ENCODE results near the gene P3H2. TPM values are rescaled to one million over a fixed set of nuclear protein-coding genes. Genes with fewer than 3 reads are reported as not detected.

Gene P3H2
- total RNA-seq, 4 donors from 2014 or later: 0.70 to 23.1 (median 7.5) TPM

GRCh38 chr3:190117981-190118380 lies 2.7 kb downstream of the P3H2 start:
- Histone ChIP-seq H3K4me3 (no peak overlapping the region), H3K4me1 (peaks cover 0 to 9% (median 0%) of the 10 kb centered on the region in 4 donors), H3K27ac (no peak overlapping the region)

GRCh38 chr3:190116551-190117067 lies 4.1 kb downstream of the P3H2 start:
- TF ChIP-seq CTCF (IDR thresholded peaks at IDR 0.05): no peak
- TF ChIP-seq POLR2A (IDR thresholded peaks at IDR 0.05): no peak
- H3K4me1 ChIP-seq: peaks cover 0 to 9% (median 0%) of the 10 kb centered on the region in 4 donors
- no peak overlapping the region for H3K27ac ChIP-seq

More at GRCh38 chr3:190117981-190118380, 2.7 kb downstream of the P3H2 start:
- no peak for TF ChIP-seq CTCF (IDR thresholded peaks at IDR 0.05)
- TF ChIP-seq POLR2A (IDR thresholded peaks at IDR 0.05): no peak
- no peak for DNase-seq
- H3K27me3 ChIP-seq: no peaks in the 10 kb centered on the region
- no peaks in the 10 kb centered on the region for H3K36me3 ChIP-seq
- H3K9me3 ChIP-seq: no peaks in the 10 kb centered on the region

DNA sequence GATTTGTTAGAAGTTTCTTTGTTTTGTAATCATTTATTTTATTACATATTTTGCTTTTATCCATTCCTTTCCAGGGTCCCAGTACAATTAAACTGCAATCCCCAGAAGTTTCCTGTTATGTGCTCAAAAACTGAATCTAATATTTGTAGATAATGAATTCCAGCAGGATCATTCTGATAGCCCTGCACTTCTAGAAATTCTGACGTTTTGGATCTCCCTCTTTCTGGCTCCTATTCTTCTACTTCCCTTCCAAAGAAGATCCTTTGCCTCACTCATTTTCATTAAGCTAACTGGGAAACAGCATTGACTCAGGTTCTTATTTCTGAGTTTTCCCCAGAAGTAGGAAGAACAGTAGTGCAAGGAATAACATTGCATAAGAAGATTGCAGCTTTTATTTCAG lies 9.9 kb downstream of the P3H2 start:
- TF ChIP-seq CTCF (IDR thresholded peaks at IDR 0.05) (no peak), POLR2A (IDR thresholded peaks at IDR 0.05) (no peak)
- H3K4me3 ChIP-seq: no peak overlapping the region
- no peaks in the 10 kb centered on the region for H3K36me3 ChIP-seq
- no peak overlapping the region for H3K27ac ChIP-seq
- H3K27me3 ChIP-seq: no peaks in the 10 kb centered on the region
- no peaks in the 10 kb centered on the region for H3K4me1 ChIP-seq
- no peaks in the 10 kb centered on the region for H3K9me3 ChIP-seq
- DNase-seq: no peak

More at GRCh38 chr3:190116551-190117067, 4.1 kb downstream of the P3H2 start:
- no peaks in the 10 kb centered on the region for H3K9me3 ChIP-seq
- no peaks in the 10 kb centered on the region for H3K27me3 ChIP-seq
- DNase-seq: no peak
- no peak overlapping the region for H3K4me3 ChIP-seq
- no peaks in the 10 kb centered on the region for H3K36me3 ChIP-seq

DNA sequence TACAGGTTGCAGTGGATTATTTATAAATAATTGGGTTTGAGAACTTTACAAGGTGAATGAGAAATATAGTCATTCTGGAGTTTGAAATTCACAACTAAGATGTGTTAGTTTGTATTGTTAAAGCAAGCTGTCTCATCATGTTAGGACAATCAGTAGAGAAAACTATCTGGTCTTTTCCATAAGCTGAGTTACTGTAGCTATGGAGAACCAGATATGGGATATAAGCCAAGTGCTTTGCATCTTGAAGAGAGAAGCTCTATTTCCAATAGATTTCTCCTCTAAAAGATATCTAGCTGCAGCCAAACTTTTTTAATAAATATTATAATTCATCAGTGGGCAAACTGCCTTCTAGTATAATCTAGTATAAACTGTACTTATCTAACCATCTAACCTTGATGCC lies 11.3 kb downstream of the P3H2 start:
- Histone ChIP-seq H3K4me1 (no peaks in the 10 kb centered on the region), H3K27ac (no peak overlapping the region), H3K36me3 (no peaks in the 10 kb centered on the region), H3K9me3 (no peaks in the 10 kb centered on the region), H3K4me3 (no peak overlapping the region), H3K27me3 (no peaks in the 10 kb centered on the region)
- no peak for DNase-seq
- no peak for TF ChIP-seq CTCF (IDR thresholded peaks at IDR 0.05)
- TF ChIP-seq POLR2A (IDR thresholded peaks at IDR 0.05): no peak

GRCh38 chr3:190108804-190109203 lies 11.9 kb downstream of the P3H2 start:
- H3K27ac ChIP-seq: no peak overlapping the region
- H3K9me3 ChIP-seq: no peaks in the 10 kb centered on the region
- H3K4me1 ChIP-seq: no peaks in the 10 kb centered on the region
- H3K27me3 ChIP-seq: no peaks in the 10 kb centered on the region
- TF ChIP-seq POLR2A (IDR thresholded peaks at IDR 0.05) (no peak), CTCF (IDR thresholded peaks at IDR 0.05) (no peak)
- no peaks in the 10 kb centered on the region for H3K36me3 ChIP-seq
- H3K4me3 ChIP-seq: no peak overlapping the region
- DNase-seq: no peak

GRCh38 chr3:190105876-190106275 lies 14.8 kb downstream of the P3H2 start:
- DNase-seq: no peak

More at GRCh38 chr3:190105876-190106275, 14.8 kb downstream of the P3H2 start:
- H3K27me3 ChIP-seq: no peaks in the 10 kb centered on the region
- no peak overlapping the region for H3K27ac ChIP-seq
- no peaks in the 10 kb centered on the region for H3K4me1 ChIP-seq
- TF ChIP-seq POLR2A (IDR thresholded peaks at IDR 0.05): no peak
- TF ChIP-seq CTCF (IDR thresholded peaks at IDR 0.05): no peak
- H3K36me3 ChIP-seq: no peaks in the 10 kb centered on the region
- no peaks in the 10 kb centered on the region for H3K9me3 ChIP-seq
- H3K4me3 ChIP-seq: no peak overlapping the region
